ENCODE data around the gene RIN2.
"Not testable (repeated sequence)": the region's sequence is repeated elsewhere in the genome, so short reads cannot be mapped to it uniquely, and the experiment has no call there.

Gene RIN2

GRCh38 chr20:19741924-19742323, 16.1 kb upstream of the RIN2 start:
- Histone ChIP-seq H3K4me3 (ENCODE audit: low read depth, low read length) (no peak overlapping the region), H3K27me3 (ENCODE audit: control insufficient read depth, insufficient read depth, low read length) (no peaks in the 10 kb centered on the region), H3K36me3 (ENCODE audit: control insufficient read depth, insufficient read depth, low read length) (no peaks in the 10 kb centered on the region), H3K9ac (ENCODE audit: low read depth, low read length) (no peak overlapping the region), H3K4me1 (ENCODE audit: control insufficient read depth, insufficient read depth, low read length) (no peaks in the 10 kb centered on the region), H3K9me3 (ENCODE audit: control insufficient read depth, insufficient read depth, low read length) (no peaks in the 10 kb centered on the region)

- no peaks in the 10 kb centered on the region for H3K9me3 ChIP-seq (ENCODE audit: control insufficient read depth, insufficient read depth, low read length)
- no peak overlapping the region for H3K4me3 ChIP-seq (ENCODE audit: low read depth, low read length)
- H3K27me3 ChIP-seq (ENCODE audit: control insufficient read depth, insufficient read depth, low read length), result no peaks in the 10 kb centered on the region
- H3K36me3 ChIP-seq (ENCODE audit: control insufficient read depth, insufficient read depth, low read length), result no peaks in the 10 kb centered on the region
- no peak overlapping the region for H3K9ac ChIP-seq (ENCODE audit: low read depth, low read length)
- no peaks in the 10 kb centered on the region for H3K4me1 ChIP-seq (ENCODE audit: control insufficient read depth, insufficient read depth, low read length)
These were observed 15.0 kb upstream of the RIN2 start for GRCh38 chr20:19742974-19743639.

GRCh38 chr20:19743640-19743995, 14.4 kb upstream of the RIN2 start:
- Histone ChIP-seq H3K9ac (ENCODE audit: low read depth, low read length) (no peak overlapping the region), H3K4me3 (ENCODE audit: low read depth, low read length) (no peak overlapping the region), H3K36me3 (ENCODE audit: control insufficient read depth, insufficient read depth, low read length) (no peaks in the 10 kb centered on the region)

GRCh38 chr20:19745106-19745505, 13.0 kb upstream of the RIN2 start:
- no peak overlapping the region for H3K9ac ChIP-seq (ENCODE audit: low read depth, low read length)
- no peaks in the 10 kb centered on the region for H3K36me3 ChIP-seq (ENCODE audit: control insufficient read depth, insufficient read depth, low read length)
- no peaks in the 10 kb centered on the region for H3K9me3 ChIP-seq (ENCODE audit: control insufficient read depth, insufficient read depth, low read length)
- H3K27me3 ChIP-seq (ENCODE audit: control insufficient read depth, insufficient read depth, low read length), result no peaks in the 10 kb centered on the region
- H3K4me1 ChIP-seq (ENCODE audit: control insufficient read depth, insufficient read depth, low read length), result no peaks in the 10 kb centered on the region
- H3K4me3 ChIP-seq (ENCODE audit: low read depth, low read length), result no peak overlapping the region

More at GRCh38 chr20:19743640-19743995, 14.4 kb upstream of the RIN2 start:
- no peaks in the 10 kb centered on the region for H3K4me1 ChIP-seq (ENCODE audit: control insufficient read depth, insufficient read depth, low read length)
- no peaks in the 10 kb centered on the region for H3K9me3 ChIP-seq (ENCODE audit: control insufficient read depth, insufficient read depth, low read length)
- no peaks in the 10 kb centered on the region for H3K27me3 ChIP-seq (ENCODE audit: control insufficient read depth, insufficient read depth, low read length)

GRCh38 chr20:19745584-19745983, 12.5 kb upstream of the RIN2 start:
- Histone ChIP-seq H3K9ac (ENCODE audit: low read depth, low read length) (no peak overlapping the region), H3K4me3 (ENCODE audit: low read depth, low read length) (no peak overlapping the region), H3K36me3 (ENCODE audit: control insufficient read depth, insufficient read depth, low read length) (no peaks in the 10 kb centered on the region), H3K9me3 (ENCODE audit: control insufficient read depth, insufficient read depth, low read length) (no peaks in the 10 kb centered on the region), H3K27me3 (ENCODE audit: control insufficient read depth, insufficient read depth, low read length) (peaks cover 2% of the 10 kb centered on the region), H3K4me1 (ENCODE audit: control insufficient read depth, insufficient read depth, low read length) (no peaks in the 10 kb centered on the region)

GRCh38 chr20:19746396-19746795, 11.7 kb upstream of the RIN2 start:
- H3K4me1 ChIP-seq (ENCODE audit: control insufficient read depth, insufficient read depth, low read length), result no peaks in the 10 kb centered on the region
- H3K27me3 ChIP-seq (ENCODE audit: control insufficient read depth, insufficient read depth, low read length), result peaks cover 10% of the 10 kb centered on the region
- H3K4me3 ChIP-seq (ENCODE audit: low read depth, low read length), result no peak overlapping the region
- no peak overlapping the region for H3K9ac ChIP-seq (ENCODE audit: low read depth, low read length)
- no peaks in the 10 kb centered on the region for H3K9me3 ChIP-seq (ENCODE audit: control insufficient read depth, insufficient read depth, low read length)
- no peaks in the 10 kb centered on the region for H3K36me3 ChIP-seq (ENCODE audit: control insufficient read depth, insufficient read depth, low read length)

GRCh38 chr20:19747903-19748302, 10.2 kb upstream of the RIN2 start:
- H3K27me3 ChIP-seq (ENCODE audit: control insufficient read depth, insufficient read depth, low read length), result peaks cover 15% of the 10 kb centered on the region
- no peaks in the 10 kb centered on the region for H3K36me3 ChIP-seq (ENCODE audit: control insufficient read depth, insufficient read depth, low read length)
- H3K9ac ChIP-seq (ENCODE audit: low read depth, low read length), result no peak overlapping the region
- H3K4me3 ChIP-seq (ENCODE audit: low read depth, low read length), result no peak overlapping the region
- no peaks in the 10 kb centered on the region for H3K9me3 ChIP-seq (ENCODE audit: control insufficient read depth, insufficient read depth, low read length)
- H3K4me1 ChIP-seq (ENCODE audit: control insufficient read depth, insufficient read depth, low read length), result no peaks in the 10 kb centered on the region

- H3K4me1 ChIP-seq (ENCODE audit: control insufficient read depth, insufficient read depth, low read length), result no peaks in the 10 kb centered on the region
These were observed 9.4 kb upstream of the RIN2 start for GRCh38 chr20:19748681-19749080.

GRCh38 chr20:19749618-19750071, 8.4 kb upstream of the RIN2 start:
- no peak overlapping the region for H3K4me3 ChIP-seq (ENCODE audit: low read depth, low read length)
- no peaks in the 10 kb centered on the region for H3K36me3 ChIP-seq (ENCODE audit: control insufficient read depth, insufficient read depth, low read length)
- H3K4me1 ChIP-seq (ENCODE audit: control insufficient read depth, insufficient read depth, low read length), result no peaks in the 10 kb centered on the region
- peaks cover 15% of the 10 kb centered on the region for H3K27me3 ChIP-seq (ENCODE audit: control insufficient read depth, insufficient read depth, low read length)
- H3K9ac ChIP-seq (ENCODE audit: low read depth, low read length), result no peak overlapping the region
- H3K9me3 ChIP-seq (ENCODE audit: control insufficient read depth, insufficient read depth, low read length), result no peaks in the 10 kb centered on the region

More at GRCh38 chr20:19748681-19749080, 9.4 kb upstream of the RIN2 start:
- Histone ChIP-seq H3K9me3 (ENCODE audit: control insufficient read depth, insufficient read depth, low read length) (no peaks in the 10 kb centered on the region), H3K9ac (ENCODE audit: low read depth, low read length) (no peak overlapping the region), H3K27me3 (ENCODE audit: control insufficient read depth, insufficient read depth, low read length) (peaks cover 15% of the 10 kb centered on the region), H3K36me3 (ENCODE audit: control insufficient read depth, insufficient read depth, low read length) (no peaks in the 10 kb centered on the region), H3K4me3 (ENCODE audit: low read depth, low read length) (no peak overlapping the region)

- H3K4me1 ChIP-seq (ENCODE audit: control insufficient read depth, insufficient read depth, low read length), result no peaks in the 10 kb centered on the region
- no peak overlapping the region for H3K9ac ChIP-seq (ENCODE audit: low read depth, low read length)
- peaks cover 15% of the 10 kb centered on the region for H3K27me3 ChIP-seq (ENCODE audit: control insufficient read depth, insufficient read depth, low read length)
- H3K36me3 ChIP-seq (ENCODE audit: control insufficient read depth, insufficient read depth, low read length), result no peaks in the 10 kb centered on the region
- no peaks in the 10 kb centered on the region for H3K9me3 ChIP-seq (ENCODE audit: control insufficient read depth, insufficient read depth, low read length)
- H3K4me3 ChIP-seq (ENCODE audit: low read depth, low read length), result no peak overlapping the region
These were observed 7.9 kb upstream of the RIN2 start for GRCh38 chr20:19750101-19750606.

GRCh38 chr20:19750907-19751636, 7.0 kb upstream of the RIN2 start:
- H3K9ac ChIP-seq (ENCODE audit: low read depth, low read length), result no peak overlapping the region
- H3K36me3 ChIP-seq (ENCODE audit: control insufficient read depth, insufficient read depth, low read length), result no peaks in the 10 kb centered on the region
- peaks cover 16% of the 10 kb centered on the region for H3K27me3 ChIP-seq (ENCODE audit: control insufficient read depth, insufficient read depth, low read length)
- no peaks in the 10 kb centered on the region for H3K9me3 ChIP-seq (ENCODE audit: control insufficient read depth, insufficient read depth, low read length)
- no peak overlapping the region for H3K4me3 ChIP-seq (ENCODE audit: low read depth, low read length)
- H3K4me1 ChIP-seq (ENCODE audit: control insufficient read depth, insufficient read depth, low read length), result no peaks in the 10 kb centered on the region

- H3K36me3 ChIP-seq (ENCODE audit: control insufficient read depth, insufficient read depth, low read length); H3K4me3 ChIP-seq (ENCODE audit: low read depth, low read length); H3K9ac ChIP-seq (ENCODE audit: low read depth, low read length); H3K9me3 ChIP-seq (ENCODE audit: control insufficient read depth, insufficient read depth, low read length); H3K4me1 ChIP-seq (ENCODE audit: control insufficient read depth, insufficient read depth, low read length): not testable (repeated sequence)
- peaks cover 27% of the 10 kb centered on the region for H3K27me3 ChIP-seq (ENCODE audit: control insufficient read depth, insufficient read depth, low read length)
These were observed 3.9 kb upstream of the RIN2 start for GRCh38 chr20:19754201-19754600.
